ES-I3 (cell line): ENCODE measurements around the gene ACOT7.

Experiments used
- H3K36me3 ChIP-seq: 2 replicates; pipeline ENCODE4 v1.6.1; 2013; ENCODE audit warnings: mild to moderate bottlenecking, low read length, control low read depth, moderate library complexity; ENCODE audit not compliant: insufficient read depth
- H3K4me1 ChIP-seq: 2 replicates; pipeline ENCODE4 v1.6.1; 2013; ENCODE audit warnings: mild to moderate bottlenecking, control low read depth, low read length; ENCODE audit not compliant: insufficient read depth
- H3K9ac ChIP-seq: 2 replicates; pipeline ENCODE4 v1.6.1; 2013; ENCODE audit warnings: low read depth, mild to moderate bottlenecking, low read length, moderate library complexity
- H3K9me3 ChIP-seq: 2 replicates; pipeline ENCODE4 v1.6.1; 2013; ENCODE audit warnings: mild to moderate bottlenecking, low read length, moderate library complexity; ENCODE audit not compliant: control insufficient read depth, insufficient read depth

ACOT7 gene

DNA sequence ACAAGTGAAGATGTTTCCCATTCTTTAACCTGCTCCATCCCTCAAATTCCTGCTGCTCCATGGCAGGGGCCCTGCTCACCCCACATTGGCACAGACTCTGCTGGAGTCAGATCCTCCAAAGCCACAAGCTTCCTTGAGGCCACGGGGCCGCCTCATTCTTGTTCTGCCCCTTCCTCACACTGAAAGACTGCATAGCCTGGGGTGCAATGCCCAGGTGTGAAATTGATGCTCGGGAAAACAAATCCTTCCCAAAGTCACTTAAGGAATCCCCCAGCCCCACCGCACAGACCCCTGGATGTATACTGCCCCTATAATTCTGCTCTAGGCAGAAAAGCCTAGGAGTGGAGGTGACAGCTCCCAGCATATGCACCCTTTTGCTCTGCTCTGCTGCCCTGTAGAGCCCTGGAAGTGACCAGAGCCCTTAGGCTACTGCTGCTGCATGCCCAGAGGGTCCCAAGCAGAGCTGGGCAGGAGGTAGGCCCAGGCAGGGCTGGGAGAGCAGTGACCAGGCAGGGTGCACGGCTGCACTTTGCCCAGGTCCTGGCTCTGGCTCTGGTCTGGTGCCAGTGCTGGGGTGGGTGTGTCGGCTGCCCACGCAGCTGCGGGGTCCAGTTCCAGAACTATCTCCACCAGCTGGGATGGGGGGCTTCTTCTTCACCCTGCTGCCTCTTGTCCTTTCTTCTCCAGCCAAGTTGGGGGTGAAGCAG is 24.5 kb upstream of the ACOT7 start:
- Histone ChIP-seq H3K36me3 (no peaks in the 10 kb centered on the region), H3K9ac (no peak overlapping the region)

DNA sequence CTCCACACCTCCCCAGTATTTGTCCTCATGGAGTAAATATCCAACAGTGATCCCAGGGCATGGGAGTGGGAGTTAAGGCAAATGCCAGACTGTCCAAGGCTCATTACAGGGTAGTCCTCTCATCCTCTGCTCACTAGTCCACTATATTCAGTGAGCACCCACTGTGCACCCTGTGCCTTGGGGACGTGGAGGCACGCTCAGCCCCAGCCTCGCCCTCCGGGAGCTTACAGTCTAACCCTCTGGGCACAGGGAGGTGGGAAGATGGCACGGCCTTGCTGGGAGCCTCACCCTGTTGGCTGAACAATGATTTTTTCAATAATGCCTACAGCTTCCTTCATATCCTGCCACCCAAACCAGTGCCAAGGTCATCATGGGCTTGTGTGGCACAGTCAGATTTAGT is 23.3 kb upstream of the ACOT7 start:
- H3K9ac ChIP-seq = no peak overlapping the region
- no peaks in the 10 kb centered on the region for H3K36me3 ChIP-seq
- H3K4me1 ChIP-seq = peaks cover 28% of the 10 kb centered on the region
- H3K9me3 ChIP-seq = no peaks in the 10 kb centered on the region

More for the DNA sequence above, 24.5 kb upstream of the ACOT7 start:
- Histone ChIP-seq H3K9me3 (no peaks in the 10 kb centered on the region), H3K4me1 (peaks cover 28% of the 10 kb centered on the region)

DNA sequence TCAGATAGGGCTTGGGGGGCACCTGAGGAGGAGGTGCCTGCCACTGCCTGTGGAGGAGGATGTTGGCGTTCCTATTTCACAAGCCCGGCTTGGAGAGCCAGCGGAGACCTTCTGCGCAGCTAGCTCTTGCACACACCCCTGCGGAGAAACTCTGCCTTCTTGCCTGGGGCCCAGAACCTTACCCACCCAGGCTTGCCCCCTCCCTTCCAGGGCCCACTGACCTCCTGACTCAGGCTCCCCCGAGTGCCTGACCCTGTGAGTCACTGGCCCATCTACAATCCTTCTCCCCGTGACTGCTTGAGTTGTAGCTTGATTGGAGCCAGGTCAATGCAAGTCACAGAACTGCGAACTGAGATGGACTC is 22.7 kb upstream of the ACOT7 start:
- Histone ChIP-seq H3K36me3 (no peaks in the 10 kb centered on the region), H3K9me3 (no peaks in the 10 kb centered on the region), H3K4me1 (peaks cover 28% of the 10 kb centered on the region), H3K9ac (no peak overlapping the region)

DNA sequence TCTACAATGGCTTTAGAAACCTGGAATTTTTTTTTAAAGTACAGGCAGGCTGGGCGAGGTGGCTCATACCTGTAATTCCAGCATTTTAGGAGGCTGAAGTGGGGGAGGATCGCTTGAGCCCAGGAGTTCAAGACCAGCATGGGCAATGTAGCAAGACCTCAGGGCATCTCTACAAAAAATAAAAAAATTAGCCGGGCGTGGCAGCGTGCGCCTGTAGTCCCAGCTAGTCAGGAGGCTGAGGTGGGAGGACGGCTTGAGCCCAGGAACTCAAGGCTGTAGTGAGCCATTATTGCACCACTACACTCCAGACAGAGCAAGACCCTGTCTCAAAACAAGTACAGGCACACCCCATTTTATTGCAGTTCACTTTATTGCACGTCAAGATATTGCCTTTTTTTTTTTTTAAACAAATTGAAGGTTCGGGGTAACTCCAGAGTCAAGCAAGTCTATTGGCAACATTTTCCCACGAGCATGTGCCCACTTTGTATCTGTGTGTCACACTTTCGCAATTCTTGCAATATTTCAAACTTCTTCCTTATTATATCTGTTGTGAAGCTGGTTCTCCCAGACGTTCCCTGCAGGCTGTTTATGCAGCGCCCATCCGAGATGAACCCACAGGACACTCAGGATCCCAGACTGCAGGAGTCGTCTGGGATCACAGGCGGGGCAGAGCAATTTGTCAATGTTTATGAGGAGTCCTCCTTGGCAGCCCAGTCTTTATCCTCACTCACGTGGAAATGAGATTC is 21.5 kb upstream of the ACOT7 start:
- Histone ChIP-seq H3K9ac (peak overlapping the region; percentile 29; the same call in 1 of the 2 replicates), H3K4me1 (peaks cover 26% of the 10 kb centered on the region; the same call in 1 of the 2 replicates), H3K36me3 (no peaks in the 10 kb centered on the region), H3K9me3 (no peaks in the 10 kb centered on the region)

DNA sequence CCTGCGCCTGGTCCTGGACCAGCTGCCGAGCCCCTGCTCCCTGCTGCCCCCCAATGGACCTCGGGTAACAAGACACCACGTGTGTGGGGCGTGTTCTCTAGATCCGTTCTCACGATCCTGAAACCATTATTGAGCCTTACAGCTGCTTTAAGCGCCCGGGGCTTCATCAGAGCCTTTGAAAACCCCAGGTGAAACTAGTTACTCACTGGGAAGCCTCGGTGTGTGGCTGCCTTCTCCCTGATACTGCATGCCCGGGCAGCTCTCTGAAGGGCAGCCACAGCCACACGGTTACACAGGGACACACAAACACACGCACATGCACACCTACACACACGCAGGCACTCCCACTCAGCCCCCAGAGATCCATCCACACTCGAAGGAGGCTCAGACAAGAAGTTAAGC is 20.9 kb upstream of the ACOT7 start:
- H3K36me3 ChIP-seq = no peaks in the 10 kb centered on the region
- H3K9ac ChIP-seq = peak overlapping the region; percentile 29; the same call in 1 of the 2 replicates
- peaks cover 26% of the 10 kb centered on the region; the same call in 1 of the 2 replicates for H3K4me1 ChIP-seq
- H3K9me3 ChIP-seq = no peaks in the 10 kb centered on the region

DNA sequence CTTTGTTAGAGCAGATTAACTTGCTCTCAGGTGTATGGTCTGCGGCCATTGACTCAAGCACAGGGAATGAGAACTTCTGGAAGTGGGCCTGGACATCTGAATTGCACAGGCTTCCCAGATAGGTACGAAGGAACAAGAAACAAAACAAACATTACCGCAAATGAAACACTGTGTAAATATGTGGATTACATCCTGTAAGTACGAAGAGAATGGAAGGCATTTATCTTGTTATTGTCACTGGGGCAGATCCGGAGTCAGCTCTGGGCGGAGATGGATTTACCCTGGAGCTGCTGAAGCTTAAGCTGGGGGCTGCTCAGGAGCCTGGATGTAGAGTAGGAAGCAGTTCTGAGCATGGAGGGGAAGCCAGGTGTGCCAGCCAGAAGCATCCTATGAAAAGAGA is 19.3 kb upstream of the ACOT7 start:
- H3K9me3 ChIP-seq = no peaks in the 10 kb centered on the region
- peaks cover 23% of the 10 kb centered on the region; the same call in 1 of the 2 replicates for H3K4me1 ChIP-seq
- no peaks in the 10 kb centered on the region for H3K36me3 ChIP-seq
- H3K9ac ChIP-seq = no peak overlapping the region

DNA sequence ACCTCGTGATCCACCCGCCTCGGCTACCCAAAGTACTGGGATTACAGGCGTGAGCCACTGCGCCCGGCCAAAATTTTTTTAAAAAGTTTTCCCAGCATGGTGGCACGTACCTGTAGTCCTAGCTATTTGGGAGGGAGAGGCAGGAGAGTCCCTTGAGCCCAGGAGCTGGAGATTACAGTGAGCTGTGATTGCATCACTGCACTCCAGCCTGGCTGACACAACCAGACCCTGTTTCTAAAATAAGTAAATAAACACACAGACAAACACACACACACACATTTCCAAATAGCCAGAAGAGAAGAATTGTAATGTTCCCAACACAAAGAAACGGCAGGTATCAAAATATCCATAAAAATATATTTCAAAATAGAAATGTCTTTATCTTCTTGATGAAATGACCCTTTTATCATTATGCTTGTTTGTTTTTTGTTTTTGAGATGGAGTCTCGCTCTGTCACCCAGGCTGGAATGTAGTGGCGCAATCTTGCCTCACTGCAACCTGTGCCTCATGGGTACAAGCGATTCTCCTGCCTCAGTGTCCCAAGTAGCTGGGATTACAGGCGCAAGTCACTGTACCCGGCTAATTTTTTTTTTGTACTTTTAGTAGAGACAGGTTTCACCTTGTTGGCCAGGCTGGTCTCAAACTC is 16.8 kb upstream of the ACOT7 start:
- H3K9ac ChIP-seq = no peak overlapping the region
- peaks cover 9% of the 10 kb centered on the region; the same call in 1 of the 2 replicates for H3K4me1 ChIP-seq
- no peaks in the 10 kb centered on the region for H3K36me3 ChIP-seq
- no peaks in the 10 kb centered on the region for H3K9me3 ChIP-seq

DNA sequence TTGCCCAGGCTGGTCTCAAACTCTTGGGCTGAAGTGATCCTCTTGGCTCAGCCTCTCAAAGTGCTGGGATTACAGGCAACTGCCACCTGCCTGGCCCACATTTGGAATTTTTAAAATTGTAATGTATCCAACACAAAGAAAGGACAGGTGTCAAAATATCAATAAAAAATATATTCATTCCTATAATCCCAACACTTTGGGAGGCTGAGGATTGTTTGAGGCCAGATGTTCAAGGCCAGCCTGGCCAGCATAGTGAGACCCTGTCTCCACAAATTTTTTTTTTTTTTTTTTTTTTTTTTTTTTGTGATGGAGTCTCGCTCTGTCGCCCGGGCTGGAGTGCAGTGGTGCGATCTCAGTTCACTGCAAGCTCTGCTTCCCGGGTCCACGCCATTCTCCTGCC is 16.2 kb upstream of the ACOT7 start:
- Histone ChIP-seq H3K9me3 (no peaks in the 10 kb centered on the region), H3K4me1 (peaks cover 5% of the 10 kb centered on the region; the same call in 1 of the 2 replicates), H3K9ac (no peak overlapping the region), H3K36me3 (no peaks in the 10 kb centered on the region)

DNA sequence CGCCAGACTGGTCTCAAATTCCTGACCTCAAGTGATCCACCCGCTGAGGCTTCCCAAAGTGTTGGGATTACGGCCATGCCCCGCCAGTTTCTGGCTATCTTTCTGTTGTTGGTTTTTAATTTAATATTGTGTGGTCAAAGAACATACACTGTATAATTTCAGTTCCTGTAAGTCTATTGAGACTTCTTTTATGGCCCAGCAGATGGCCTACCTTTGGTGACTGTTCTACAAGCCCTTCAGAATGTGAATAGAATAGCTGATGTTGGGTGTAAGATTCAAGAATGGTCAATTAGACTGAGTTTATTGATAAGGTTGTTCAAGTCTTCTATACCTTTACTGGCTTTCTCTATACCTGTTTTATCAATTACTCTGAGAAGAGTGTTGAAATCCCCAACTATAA is 15.5 kb upstream of the ACOT7 start:
- Histone ChIP-seq H3K4me1 (0 out of 2 replicates have a peak, but pooled peaks cover 3% of the 10 kb centered on the region), H3K36me3 (no peaks in the 10 kb centered on the region), H3K9ac (no peak overlapping the region), H3K9me3 (no peaks in the 10 kb centered on the region)

DNA sequence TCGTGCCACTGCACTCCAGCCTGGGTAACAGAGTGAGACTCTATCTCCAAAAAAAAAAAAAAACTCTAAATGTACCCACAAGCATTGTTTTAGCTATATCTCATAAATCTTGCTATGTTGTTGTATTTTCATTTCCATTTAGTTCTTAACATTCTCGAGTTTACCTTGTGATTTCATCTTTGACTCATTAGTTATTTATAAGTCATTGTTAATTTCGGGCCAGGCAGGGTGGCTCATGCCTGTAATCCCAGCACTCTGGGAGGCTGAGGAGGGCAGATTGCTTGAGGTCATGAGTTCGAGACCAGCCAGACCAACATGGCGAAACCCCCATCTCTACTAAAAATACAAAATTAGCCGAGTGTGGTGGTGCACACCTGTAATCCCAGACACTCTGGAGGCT is 14.5 kb upstream of the ACOT7 start:
- Histone ChIP-seq H3K36me3 (no peaks in the 10 kb centered on the region), H3K4me1 (0 out of 2 replicates have a peak, but pooled peaks cover 3% of the 10 kb centered on the region), H3K9me3 (no peaks in the 10 kb centered on the region), H3K9ac (no peak overlapping the region)

DNA sequence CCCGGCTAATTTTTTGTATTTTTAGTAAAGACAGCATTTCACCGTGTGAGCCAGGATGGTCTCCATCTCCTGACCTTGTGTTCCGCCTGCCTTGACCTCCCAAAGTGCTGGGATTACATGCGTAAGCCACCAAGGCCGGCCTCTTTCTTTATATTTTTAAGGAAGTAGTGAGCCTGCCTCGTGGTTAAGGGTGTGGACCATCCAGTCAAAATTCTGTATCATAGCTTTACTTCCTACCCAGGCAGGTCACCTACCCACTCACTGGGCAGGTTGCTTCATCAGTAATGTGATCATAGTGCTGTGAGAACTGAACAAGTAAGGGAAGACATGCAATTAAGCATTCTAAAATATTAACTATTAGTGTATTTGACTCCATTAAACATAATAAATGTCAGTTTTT is 8.1 kb upstream of the ACOT7 start:
- Histone ChIP-seq H3K36me3 (no peaks in the 10 kb centered on the region), H3K9me3 (no peaks in the 10 kb centered on the region)

DNA sequence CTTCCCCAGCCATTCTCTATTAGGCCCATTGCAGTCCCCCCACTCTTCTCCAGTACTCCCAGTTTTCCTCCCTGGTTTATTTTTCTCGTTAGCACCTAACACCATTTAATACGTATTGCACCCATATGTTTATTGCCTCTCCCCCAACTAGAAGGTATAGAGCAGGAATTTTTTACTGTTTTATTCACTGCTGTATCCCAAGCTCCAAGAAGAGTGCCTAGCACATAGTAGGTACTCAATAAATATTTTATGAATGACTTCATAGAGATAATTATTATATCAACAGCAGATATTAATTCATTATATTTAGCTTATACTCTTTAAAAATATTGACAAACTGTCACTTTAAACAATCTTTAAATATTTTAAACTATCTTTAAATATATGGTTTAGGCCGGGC is 5.7 kb upstream of the ACOT7 start:
- Histone ChIP-seq H3K9me3 (no peaks in the 10 kb centered on the region), H3K9ac (no peak overlapping the region), H3K4me1 (no peaks in the 10 kb centered on the region), H3K36me3 (no peaks in the 10 kb centered on the region)

More for the DNA sequence above, 8.1 kb upstream of the ACOT7 start:
- H3K4me1 ChIP-seq = 0 out of 2 replicates have a peak, but pooled peaks cover 3% of the 10 kb centered on the region
- H3K9ac ChIP-seq = no peak overlapping the region

DNA sequence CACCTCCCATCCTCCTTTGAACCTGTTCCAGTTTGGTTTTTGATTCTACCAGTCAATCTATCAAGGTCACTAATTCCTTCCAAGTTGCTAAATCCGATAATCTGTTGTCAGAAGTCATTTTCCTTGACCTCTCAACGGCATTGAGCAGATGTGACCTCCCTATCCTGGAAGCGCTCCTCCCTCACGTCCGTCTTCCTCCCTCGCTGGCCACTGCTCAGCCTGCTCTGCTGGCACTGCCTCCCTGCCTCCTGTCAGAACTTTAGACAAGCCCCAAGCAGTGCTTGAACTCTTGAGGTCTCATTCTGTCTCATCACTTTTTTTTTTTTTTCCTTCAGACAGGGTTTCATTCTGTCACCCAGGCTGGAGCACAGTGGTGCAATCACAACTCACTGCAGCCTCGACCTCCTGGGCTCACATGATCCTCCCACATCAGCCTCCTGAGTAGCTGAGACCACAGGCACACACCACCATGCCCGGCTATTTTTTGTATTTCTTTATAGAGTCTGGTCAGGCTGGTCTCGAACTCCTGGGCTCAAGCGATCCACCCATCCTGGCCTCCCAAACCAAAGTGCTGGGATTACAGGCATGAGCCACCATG is 4.4 kb upstream of the ACOT7 start:
- H3K36me3 ChIP-seq = no peaks in the 10 kb centered on the region
- no peaks in the 10 kb centered on the region for H3K9me3 ChIP-seq
- H3K9ac ChIP-seq = no peak overlapping the region
- no peaks in the 10 kb centered on the region; the same call in 1 of the 2 replicates for H3K4me1 ChIP-seq

DNA sequence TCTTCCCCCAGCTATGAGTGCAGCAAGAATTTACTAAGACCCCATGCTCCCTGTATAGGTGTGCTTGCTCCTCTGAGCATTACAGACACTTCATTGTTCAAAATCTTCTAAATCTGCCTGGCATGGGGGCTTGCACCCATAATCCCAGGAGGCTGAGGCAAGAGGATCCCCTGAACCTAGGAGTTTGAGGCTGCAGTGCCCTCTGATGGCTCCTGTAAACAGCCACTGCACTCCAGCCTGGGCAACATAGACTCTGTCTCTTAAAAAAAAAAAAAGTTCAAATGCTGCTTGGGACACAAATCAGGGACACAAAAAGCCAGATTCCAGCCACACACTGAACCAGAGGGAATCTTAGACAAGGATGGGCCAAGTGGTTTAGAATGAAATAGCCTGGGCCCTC is 3.4 kb upstream of the ACOT7 start:
- peaks cover 3% of the 10 kb centered on the region; the same call in 1 of the 2 replicates for H3K4me1 ChIP-seq
- H3K9ac ChIP-seq = no peak overlapping the region
- no peaks in the 10 kb centered on the region for H3K9me3 ChIP-seq
- no peaks in the 10 kb centered on the region for H3K36me3 ChIP-seq
